ENCODE results near the gene BICRAL.
"Not testable (repeated sequence)": the region's sequence is repeated elsewhere in the genome, so short reads cannot be mapped to it uniquely, and the experiment has no call there.

Gene BICRAL

GRCh38 chr6:42766163-42766670 lies 15.6 kb upstream of the BICRAL start:
- Histone ChIP-seq H3K9me3 (ENCODE audit: insufficient read depth, low read depth, low read length) (no peaks in the 10 kb centered on the region), H3K4me1 (ENCODE audit: insufficient read depth, low read length) (peaks cover 13% of the 10 kb centered on the region), H3K4me3 (ENCODE audit: low read length) (no peak overlapping the region), H3K27me3 (ENCODE audit: insufficient read depth, low read length) (no peaks in the 10 kb centered on the region), H3K36me3 (ENCODE audit: insufficient read depth, low read length) (no peaks in the 10 kb centered on the region), H3K27ac (ENCODE audit: low read depth, low read length) (no peak overlapping the region), H3K9ac (ENCODE audit: low read depth, low read length) (no peak overlapping the region)
- 96% methylated on average over 5 of the region's 5 CpGs for WGBS

- Histone ChIP-seq H3K36me3 (ENCODE audit: insufficient read depth, low read length) (no peaks in the 10 kb centered on the region), H3K27me3 (ENCODE audit: insufficient read depth, low read length) (no peaks in the 10 kb centered on the region), H3K9me3 (ENCODE audit: insufficient read depth, low read depth, low read length) (no peaks in the 10 kb centered on the region), H3K9ac (ENCODE audit: low read depth, low read length) (no peak overlapping the region), H3K4me3 (ENCODE audit: low read length) (no peak overlapping the region), H3K27ac (ENCODE audit: low read depth, low read length) (no peak overlapping the region), H3K4me1 (ENCODE audit: insufficient read depth, low read length) (peaks cover 19% of the 10 kb centered on the region)
- 90% methylated on average over 4 of the region's 4 CpGs for WGBS
Measured at GRCh38 chr6:42769051-42769450, 12.8 kb upstream of the BICRAL start.

GRCh38 chr6:42769836-42770235 lies 12.0 kb upstream of the BICRAL start:
- peaks cover 19% of the 10 kb centered on the region for H3K4me1 ChIP-seq (ENCODE audit: insufficient read depth, low read length)
- no peaks in the 10 kb centered on the region for H3K27me3 ChIP-seq (ENCODE audit: insufficient read depth, low read length)
- no peak overlapping the region for H3K4me3 ChIP-seq (ENCODE audit: low read length)
- no peak overlapping the region for H3K27ac ChIP-seq (ENCODE audit: low read depth, low read length)
- WGBS = 91% methylated on average over 2 of the region's 2 CpGs
- H3K9ac ChIP-seq (ENCODE audit: low read depth, low read length) = no peak overlapping the region
- no peaks in the 10 kb centered on the region for H3K36me3 ChIP-seq (ENCODE audit: insufficient read depth, low read length)
- no peaks in the 10 kb centered on the region for H3K9me3 ChIP-seq (ENCODE audit: insufficient read depth, low read depth, low read length)

- Histone ChIP-seq H3K36me3 (ENCODE audit: insufficient read depth, low read length) (no peaks in the 10 kb centered on the region), H3K4me3 (ENCODE audit: low read length) (peak overlapping the region; percentile 32), H3K27me3 (ENCODE audit: insufficient read depth, low read length) (no peaks in the 10 kb centered on the region), H3K4me1 (ENCODE audit: insufficient read depth, low read length) (peaks cover 15% of the 10 kb centered on the region), H3K9me3 (ENCODE audit: insufficient read depth, low read depth, low read length) (no peaks in the 10 kb centered on the region), H3K27ac (ENCODE audit: low read depth, low read length) (peak overlapping the region; percentile 63; the same call in 1 of the 2 replicates), H3K9ac (ENCODE audit: low read depth, low read length) (no peak overlapping the region)
- WGBS = 51% methylated on average over 3 of the region's 3 CpGs
Measured at GRCh38 chr6:42771741-42772100, 10.1 kb upstream of the BICRAL start.

- H3K9me3 ChIP-seq (ENCODE audit: insufficient read depth, low read depth, low read length) = no peaks in the 10 kb centered on the region
- no peak overlapping the region for H3K27ac ChIP-seq (ENCODE audit: low read depth, low read length)
- H3K36me3 ChIP-seq (ENCODE audit: insufficient read depth, low read length) = no peaks in the 10 kb centered on the region
- H3K27me3 ChIP-seq (ENCODE audit: insufficient read depth, low read length) = no peaks in the 10 kb centered on the region
- H3K4me1 ChIP-seq (ENCODE audit: insufficient read depth, low read length) = peaks cover 15% of the 10 kb centered on the region
- WGBS = 91% methylated on average over 4 of the region's 4 CpGs
- H3K9ac ChIP-seq (ENCODE audit: low read depth, low read length) = no peak overlapping the region
- no peak overlapping the region for H3K4me3 ChIP-seq (ENCODE audit: low read length)
Measured at GRCh38 chr6:42774201-42774600, 7.7 kb upstream of the BICRAL start.

GRCh38 chr6:42774821-42775487 lies 6.9 kb upstream of the BICRAL start:
- not testable (repeated sequence) for H3K36me3 ChIP-seq (ENCODE audit: insufficient read depth, low read length); H3K4me3 ChIP-seq (ENCODE audit: low read length); H3K9ac ChIP-seq (ENCODE audit: low read depth, low read length); H3K27ac ChIP-seq (ENCODE audit: low read depth, low read length); H3K27me3 ChIP-seq (ENCODE audit: insufficient read depth, low read length); H3K9me3 ChIP-seq (ENCODE audit: insufficient read depth, low read depth, low read length)
- WGBS = 97% methylated on average over 10 of the region's 10 CpGs
- peaks cover 15% of the 10 kb centered on the region for H3K4me1 ChIP-seq (ENCODE audit: insufficient read depth, low read length)

- H3K4me3 ChIP-seq (ENCODE audit: low read length) = no peak overlapping the region
- no peaks in the 10 kb centered on the region for H3K9me3 ChIP-seq (ENCODE audit: insufficient read depth, low read depth, low read length)
- peaks cover 12% of the 10 kb centered on the region for H3K4me1 ChIP-seq (ENCODE audit: insufficient read depth, low read length)
- no peak overlapping the region for H3K27ac ChIP-seq (ENCODE audit: low read depth, low read length)
- H3K36me3 ChIP-seq (ENCODE audit: insufficient read depth, low read length) = no peaks in the 10 kb centered on the region
- H3K9ac ChIP-seq (ENCODE audit: low read depth, low read length) = no peak overlapping the region
- WGBS = no CpG with 5 or more reads among the region's 2 CpGs
- H3K27me3 ChIP-seq (ENCODE audit: insufficient read depth, low read length) = no peaks in the 10 kb centered on the region
Measured at GRCh38 chr6:42777126-42777822, 4.6 kb upstream of the BICRAL start.

GRCh38 chr6:42778122-42778521 lies 3.7 kb upstream of the BICRAL start:
- no peaks in the 10 kb centered on the region for H3K9me3 ChIP-seq (ENCODE audit: insufficient read depth, low read depth, low read length)
- no peaks in the 10 kb centered on the region for H3K36me3 ChIP-seq (ENCODE audit: insufficient read depth, low read length)
- WGBS = over 99% methylated on average over 2 of the region's 2 CpGs
- no peak overlapping the region for H3K9ac ChIP-seq (ENCODE audit: low read depth, low read length)
- no peak overlapping the region for H3K4me3 ChIP-seq (ENCODE audit: low read length)
- H3K4me1 ChIP-seq (ENCODE audit: insufficient read depth, low read length) = peaks cover 9% of the 10 kb centered on the region
- H3K27me3 ChIP-seq (ENCODE audit: insufficient read depth, low read length) = no peaks in the 10 kb centered on the region
- no peak overlapping the region for H3K27ac ChIP-seq (ENCODE audit: low read depth, low read length)

- Histone ChIP-seq H3K9ac (ENCODE audit: low read depth, low read length) (no peak overlapping the region), H3K27me3 (ENCODE audit: insufficient read depth, low read length) (no peaks in the 10 kb centered on the region), H3K9me3 (ENCODE audit: insufficient read depth, low read depth, low read length) (no peaks in the 10 kb centered on the region), H3K4me3 (ENCODE audit: low read length) (no peak overlapping the region), H3K4me1 (ENCODE audit: insufficient read depth, low read length) (peaks cover 13% of the 10 kb centered on the region), H3K36me3 (ENCODE audit: insufficient read depth, low read length) (no peaks in the 10 kb centered on the region), H3K27ac (ENCODE audit: low read depth, low read length) (no peak overlapping the region)
- WGBS = 94% methylated on average over 6 of the region's 6 CpGs
Measured at GRCh38 chr6:42779521-42779920, 2.3 kb upstream of the BICRAL start.

GRCh38 chr6:42781546-42781795 lies 381 bp upstream of the BICRAL start:
- Histone ChIP-seq H3K27ac (ENCODE audit: low read depth, low read length) (peak overlapping the region; percentile 100; the same call in 1 of the 2 replicates), H3K4me3 (ENCODE audit: low read length) (peak overlapping the region; percentile 80), H3K9ac (ENCODE audit: low read depth, low read length) (peak overlapping the region; percentile 100), H3K36me3 (ENCODE audit: insufficient read depth, low read length) (no peaks in the 10 kb centered on the region), H3K27me3 (ENCODE audit: insufficient read depth, low read length) (no peaks in the 10 kb centered on the region), H3K9me3 (ENCODE audit: insufficient read depth, low read depth, low read length) (no peaks in the 10 kb centered on the region), H3K4me1 (ENCODE audit: insufficient read depth, low read length) (peaks cover 28% of the 10 kb centered on the region)
- WGBS = 0% methylated on average over 1 of the region's 4 CpGs

- H3K4me3 ChIP-seq (ENCODE audit: low read length) = peak overlapping the region; percentile 80
- no peaks in the 10 kb centered on the region for H3K27me3 ChIP-seq (ENCODE audit: insufficient read depth, low read length)
- no peaks in the 10 kb centered on the region for H3K36me3 ChIP-seq (ENCODE audit: insufficient read depth, low read length)
- peak overlapping the region; percentile 100 for H3K9ac ChIP-seq (ENCODE audit: low read depth, low read length)
- H3K4me1 ChIP-seq (ENCODE audit: insufficient read depth, low read length) = peaks cover 34% of the 10 kb centered on the region
- no peaks in the 10 kb centered on the region for H3K9me3 ChIP-seq (ENCODE audit: insufficient read depth, low read depth, low read length)
- H3K27ac ChIP-seq (ENCODE audit: low read depth, low read length) = peak overlapping the region; percentile 100
- under 1% methylated on average over 47 of the region's 51 CpGs for WGBS
Measured at GRCh38 chr6:42782689-42783176, 881 bp downstream of the BICRAL start.

Measured in HUES64 (cell line).